ENCODE results near the gene ADAM33. TPM values are rescaled to one million over a fixed set of nuclear protein-coding genes. Genes with fewer than 3 reads are reported as not detected.

ADAM33 gene
- total RNA-seq, 1 experiment from 2014 or later, result 0.11 TPM

- POLR2A ChIA-PET (ENCODE audit: unreplicated experiment), result no interaction called here
- Histone ChIP-seq H3K27ac (ENCODE audit: low read length) (no peak overlapping the region), H3K9ac (ENCODE audit: low read length) (no peak overlapping the region), H3K9me2 (replicated peaks; ENCODE audit: low read length) (no peaks in the 10 kb centered on the region), H2AFZ (ENCODE audit: low read length) (no peak overlapping the region), H3K4me2 (ENCODE audit: low read length) (no peak overlapping the region), H3K9me3 (ENCODE audit: low read length) (no peaks in the 10 kb centered on the region), H3K79me2 (ENCODE audit: low read length) (no peaks in the 10 kb centered on the region), H3K4me1 (ENCODE audit: insufficient read depth, low read length) (no peaks in the 10 kb centered on the region), H4K20me1 (ENCODE audit: low read length) (no peaks in the 10 kb centered on the region), H3K4me3 (ENCODE audit: low read length) (no peak overlapping the region), H3K36me3 (ENCODE audit: low read depth, low read length) (no peaks in the 10 kb centered on the region), H3K27me3 (ENCODE audit: low read length) (no peaks in the 10 kb centered on the region), H3F3A (ENCODE audit: low read length, unreplicated experiment) (no peaks in the 10 kb centered on the region)
- intact Hi-C loops (cut with micrococcal nuclease), result no loop called here
- no peak for ATAC-seq
- TF ChIP-seq CTCF (conservative IDR thresholded peaks at IDR 0.05; ENCODE audit: low read depth, low read length), result no peak
- no peak for TF ChIP-seq EZH2phosphoT487 (IDR thresholded peaks at IDR 0.05; ENCODE audit: borderline replicate concordance, low read length)
- TF ChIP-seq EZH2 (IDR thresholded peaks at IDR 0.05; ENCODE audit: low read length, unreplicated experiment), result no peak
- CTCF ChIA-PET, result no interaction called here
- BruUV-seq (replicated peaks), result no TSS peak
- DNase-seq, result no peak
Observed at GRCh38 chr20:3701061-3701998, 19.5 kb upstream of the ADAM33 start.

DNA sequence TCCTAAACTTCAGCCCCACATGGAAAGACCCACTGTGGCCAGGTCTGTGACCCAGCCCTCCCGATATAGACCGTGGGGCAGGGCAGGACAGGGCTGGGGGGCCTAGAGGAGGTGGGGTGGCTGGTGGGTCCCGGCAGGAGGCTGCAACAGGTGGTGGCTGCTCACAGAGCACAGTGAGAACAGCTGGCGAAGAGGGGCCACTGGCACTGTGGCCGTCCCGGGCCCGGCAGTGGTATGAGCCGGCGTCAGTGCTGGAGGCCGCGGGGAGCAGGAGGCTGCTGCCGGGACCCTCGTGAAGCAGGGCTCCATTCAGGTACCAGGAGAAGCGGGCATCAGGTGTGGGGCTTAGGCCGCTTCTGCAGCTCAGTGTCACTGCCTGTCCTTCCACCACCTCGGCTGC is 17.2 kb upstream of the ADAM33 start:
- H3K9me2 ChIP-seq (replicated peaks; ENCODE audit: low read length), result no peaks in the 10 kb centered on the region
- ChIA-PET POLR2A (ENCODE audit: unreplicated experiment) (no interaction called here), CTCF (interaction anchor here (2.1 kb wide), 1 partner anchor 12 kb away, joined by 12 read pairs; no protein-coding TSS in a partner anchor)
- H3K9me3 ChIP-seq (ENCODE audit: low read length), result no peaks in the 10 kb centered on the region
- no peak overlapping the region for H3K9ac ChIP-seq (ENCODE audit: low read length)
- H3F3A ChIP-seq (ENCODE audit: low read length, unreplicated experiment), result no peaks in the 10 kb centered on the region
- H3K4me2 ChIP-seq (ENCODE audit: low read length), result no peak overlapping the region
- intact Hi-C loops (cut with micrococcal nuclease), result no loop called here
- DNase-seq (no peak), ATAC-seq (no peak)
- no peaks in the 10 kb centered on the region for H3K79me2 ChIP-seq (ENCODE audit: low read length)
- no peaks in the 10 kb centered on the region for H3K36me3 ChIP-seq (ENCODE audit: low read depth, low read length)
- H3K4me1 ChIP-seq (ENCODE audit: insufficient read depth, low read length), result no peaks in the 10 kb centered on the region
- H4K20me1 ChIP-seq (ENCODE audit: low read length), result no peaks in the 10 kb centered on the region
- TF ChIP-seq CTCF (conservative IDR thresholded peaks at IDR 0.05; ENCODE audit: low read depth, low read length) (no peak), EZH2phosphoT487 (IDR thresholded peaks at IDR 0.05; ENCODE audit: borderline replicate concordance, low read length) (no peak)
- H3K4me3 ChIP-seq (ENCODE audit: low read length), result no peak overlapping the region
- no peak overlapping the region for H2AFZ ChIP-seq (ENCODE audit: low read length)
- H3K27me3 ChIP-seq (ENCODE audit: low read length), result no peaks in the 10 kb centered on the region
- BruUV-seq (replicated peaks), result no TSS peak
- H3K27ac ChIP-seq (ENCODE audit: low read length), result no peak overlapping the region

DNA sequence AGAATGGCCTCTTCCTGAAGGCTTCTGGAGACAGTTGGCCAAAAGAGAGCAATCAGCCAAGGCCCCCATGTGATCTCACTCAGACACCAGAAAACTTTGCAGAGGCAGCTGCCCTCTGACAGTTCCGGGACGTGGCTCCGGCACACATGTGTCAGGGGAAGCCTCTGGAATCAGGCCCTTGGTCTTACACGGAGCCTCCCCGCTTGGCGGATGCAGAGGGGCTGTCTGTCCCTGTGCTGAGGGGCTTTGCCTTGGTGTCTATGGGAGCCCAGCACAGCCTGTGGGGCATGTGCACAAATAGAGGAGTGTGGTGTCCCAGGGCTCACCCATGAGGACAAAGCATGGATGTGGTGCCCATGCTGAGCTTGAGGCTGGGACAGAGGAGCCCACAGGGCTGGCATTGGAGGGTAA is 16.8 kb upstream of the ADAM33 start:
- Histone ChIP-seq H4K20me1 (ENCODE audit: low read length) (no peaks in the 10 kb centered on the region), H3K9ac (ENCODE audit: low read length) (no peak overlapping the region), H3K36me3 (ENCODE audit: low read depth, low read length) (no peaks in the 10 kb centered on the region), H3F3A (ENCODE audit: low read length, unreplicated experiment) (no peaks in the 10 kb centered on the region), H3K4me1 (ENCODE audit: insufficient read depth, low read length) (no peaks in the 10 kb centered on the region), H3K27ac (ENCODE audit: low read length) (no peak overlapping the region), H3K4me3 (ENCODE audit: low read length) (no peak overlapping the region), H3K4me2 (ENCODE audit: low read length) (no peak overlapping the region), H3K9me2 (replicated peaks; ENCODE audit: low read length) (no peaks in the 10 kb centered on the region), H3K27me3 (ENCODE audit: low read length) (no peaks in the 10 kb centered on the region), H3K9me3 (ENCODE audit: low read length) (no peaks in the 10 kb centered on the region), H3K79me2 (ENCODE audit: low read length) (no peaks in the 10 kb centered on the region), H2AFZ (ENCODE audit: low read length) (no peak overlapping the region)
- ATAC-seq (no peak), DNase-seq (no peak)
- intact Hi-C loops (cut with micrococcal nuclease), result no loop called here
- ChIA-PET CTCF (interaction anchor here (2.1 kb wide), 1 partner anchor 12 kb away, joined by 12 read pairs; no protein-coding TSS in a partner anchor), POLR2A (ENCODE audit: unreplicated experiment) (no interaction called here)
- no TSS peak for BruUV-seq (replicated peaks)
- TF ChIP-seq CTCF (conservative IDR thresholded peaks at IDR 0.05; ENCODE audit: low read depth, low read length) (no peak), EZH2phosphoT487 (IDR thresholded peaks at IDR 0.05; ENCODE audit: borderline replicate concordance, low read length) (no peak)

All from PC-3 (cell line).